GM12878 (cell line): ENCODE measurements around the gene C20orf144. TPM values are rescaled to one million over a fixed set of nuclear protein-coding genes. Genes with fewer than 3 reads are reported as not detected.
A peak's percentile ranks its signal among the peaks of the same experiment; 100 is the strongest.

Experiments
- CREB1 ChIP-seq: IDR thresholded peaks from 2 replicates; pipeline ENCODE4 v1.6.1; 2012; ENCODE audit warnings: low read depth, mild to moderate bottlenecking, inconsistent platforms
- E2F8 ChIP-seq: fragments of 450-650 bp; IDR thresholded peaks from 2 replicates; pipeline ENCODE4 v1.6.1; 2018; ENCODE audit warnings: mild to moderate bottlenecking, low read depth, moderate library complexity; ENCODE audit not compliant: partially characterized antibody
- EED ChIP-seq: sonication (generic); IDR thresholded peaks from 2 replicates; pipeline ENCODE4 v1.6.1; 2016; ENCODE audit warnings: antibody characterized with exemption, low read depth
- LARP7 ChIP-seq: fragments of 450-650 bp; IDR thresholded peaks from 2 replicates; pipeline ENCODE4 v1.6.1; 2017; ENCODE audit warnings: mild to moderate bottlenecking
- MLLT1 ChIP-seq: fragments of 450-650 bp; IDR thresholded peaks from 2 replicates; pipeline ENCODE4 v1.6.1; 2016; ENCODE audit warnings: mild to moderate bottlenecking
- PBX3 ChIP-seq: IDR thresholded peaks from 2 replicates; pipeline ENCODE4 v1.6.1; 2011; ENCODE audit warnings: mild to moderate bottlenecking, low read depth, low read length, moderate library complexity; ENCODE audit not compliant: insufficient replicate concordance
- SIN3A ChIP-seq: IDR thresholded peaks from 2 replicates; pipeline ENCODE4 v1.6.1; 2012; ENCODE audit warnings: low read depth, low read length, improper control_type of control experiment
- ZBTB40 ChIP-seq: fragments of 450-650 bp; IDR thresholded peaks from 2 replicates; pipeline ENCODE4 v1.6.1; 2016; ENCODE audit warnings: mild to moderate bottlenecking, moderate library complexity, borderline replicate concordance
- ZNF687 ChIP-seq: fragments of 450-650 bp; IDR thresholded peaks from 2 replicates; pipeline ENCODE4 v1.6.1; 2017; ENCODE audit warnings: mild to moderate bottlenecking, moderate library complexity
- polyA plus RNA-seq, 11 experiments: library from polyadenylated mRNA; depleted of rRNA in 4 of 11; unstranded in 6 of 11; stranded (reverse) in 5 of 11; fragments of >200 nt; fragmentation: Nextera tagmentation in 4 of 11; fragmentation: Illumina TruSeq in 1 of 11; extraction: Ambion mirVana in 4 of 11; extraction: Trizol in 1 of 11; gene quantifications; 1 replicate in 1 of 11; 2 replicates in 10 of 11; pipeline versions ENCODE4 v1.2.1 to v1.2.3, GENCODE V29; 2011 to 2016; ENCODE audit warnings: inconsistent platforms in 2 of 11, missing spikeins in 2 of 11, low read depth in 1 of 11
- total RNA-seq, 4 experiments: library from RNA; depleted of rRNA in 3 of 4; stranded (reverse); fragments of >200 nt in 3 of 4; fragmentation: Illumina TruSeq in 1 of 4; extraction: Trizol in 1 of 4; gene quantifications; 2 replicates each; pipeline versions ENCODE4 v1.2.1 to v1.2.3, GENCODE V29; 2013 to 2021

Gene C20orf144
- total and polyA plus RNA-seq, 10 of the 15 experiments (the other 5 are each of a cell fraction or from before 2014, with no cell fraction given) = 0.04 to 0.62 (median 0.23) TPM; not detected in 2

GRCh38 chr20:33663161-33664084, 1.3 kb downstream of the C20orf144 start (continued):
- TF ChIP-seq E2F8 (no peak), CREB1 (peak; percentile 59; the same call in 1 of the 2 replicates), PBX3 (no peak), SIN3A (peak; percentile 62; the same call in 1 of the 2 replicates), LARP7 (peak; percentile 74; the same call in 1 of the 2 replicates), EED (0 out of 2 replicates have a peak, but pooled peaks have one; percentile 15), MLLT1 (no peak), ZBTB40 (peak; percentile 78), ZNF687 (peak; percentile 90)
